Measurements from ENCODE around the gene NELFCD. TPM values are rescaled to one million over a fixed set of nuclear protein-coding genes. Genes with fewer than 3 reads are reported as not detected.
A peak's percentile ranks its signal among the peaks of the same experiment; 100 is the strongest.

NELFCD gene, protein sequence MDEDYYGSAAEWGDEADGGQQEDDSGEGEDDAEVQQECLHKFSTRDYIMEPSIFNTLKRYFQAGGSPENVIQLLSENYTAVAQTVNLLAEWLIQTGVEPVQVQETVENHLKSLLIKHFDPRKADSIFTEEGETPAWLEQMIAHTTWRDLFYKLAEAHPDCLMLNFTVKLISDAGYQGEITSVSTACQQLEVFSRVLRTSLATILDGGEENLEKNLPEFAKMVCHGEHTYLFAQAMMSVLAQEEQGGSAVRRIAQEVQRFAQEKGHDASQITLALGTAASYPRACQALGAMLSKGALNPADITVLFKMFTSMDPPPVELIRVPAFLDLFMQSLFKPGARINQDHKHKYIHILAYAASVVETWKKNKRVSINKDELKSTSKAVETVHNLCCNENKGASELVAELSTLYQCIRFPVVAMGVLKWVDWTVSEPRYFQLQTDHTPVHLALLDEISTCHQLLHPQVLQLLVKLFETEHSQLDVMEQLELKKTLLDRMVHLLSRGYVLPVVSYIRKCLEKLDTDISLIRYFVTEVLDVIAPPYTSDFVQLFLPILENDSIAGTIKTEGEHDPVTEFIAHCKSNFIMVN
- total RNA-seq (36.0 TPM), polyA plus RNA-seq (ENCODE audit: insufficient read depth in 1 of 8, insufficient read length in 8 of 8, low replicate concordance in 1 of 8) (10 to 100 TPM; 53.4 to 69.6 (median 60.6) TPM)
- long read RNA-seq, donor 1, transcript NELFCD-213 (15 exons, 2,305 nt) = major isoform, 5 of 7 reads
- long read RNA-seq, donor 1, partial matches to known transcripts = 0 of 7 reads
- long read RNA-seq, donor 1, other reads (novel, unspliced or antisense) = 0 of 7 reads
- long read RNA-seq, donor 2, partial matches to known transcripts = 0 of 1 reads
- long read RNA-seq, donor 2, other reads (novel, unspliced or antisense) = 0 of 1 reads
- long read RNA-seq, donor 3, transcript NELFCD-213 (15 exons, 2,305 nt) = major isoform, 12 of 23 reads
- long read RNA-seq, donor 3, partial matches to known transcripts = 7 of 23 reads
- long read RNA-seq, donor 3, other reads (novel, unspliced or antisense) = 0 of 23 reads
- long read RNA-seq, donor 4, transcript NELFCD-213 (15 exons, 2,305 nt) = major isoform, 8 of 20 reads
- long read RNA-seq, donor 4, partial matches to known transcripts = 12 of 20 reads
- long read RNA-seq, donor 4, other reads (novel, unspliced or antisense) = 0 of 20 reads
- long read RNA-seq, donor 5, transcript NELFCD-211 (4 exons, 606 nt) = minor isoform, 6 of 79 reads
- long read RNA-seq, donor 5, transcript NELFCD-213 (15 exons, 2,305 nt) = major isoform, 22 of 79 reads
- long read RNA-seq, donor 5, partial matches to known transcripts = 48 of 79 reads
- long read RNA-seq, donor 5, other reads (novel, unspliced or antisense) = 0 of 79 reads
- long read RNA-seq, donor 6, transcript NELFCD-213 (15 exons, 2,305 nt) = major isoform, 15 of 40 reads
- long read RNA-seq, donor 6, partial matches to known transcripts = 22 of 40 reads
- long read RNA-seq, donor 6, other reads (novel, unspliced or antisense) = 0 of 40 reads
- long read RNA-seq, donor 7, transcript NELFCD-213 (15 exons, 2,305 nt) = major isoform, 15 of 18 reads
- long read RNA-seq, donor 7, partial matches to known transcripts = 0 of 18 reads
- long read RNA-seq, donor 7, other reads (novel, unspliced or antisense) = 0 of 18 reads
- long read RNA-seq, donor 8, transcript NELFCD-213 (15 exons, 2,305 nt) = major isoform, 5 of 5 reads
- long read RNA-seq, donor 8, partial matches to known transcripts = 0 of 5 reads
- long read RNA-seq, donor 8, other reads (novel, unspliced or antisense) = 0 of 5 reads
- long read RNA-seq, donor 9, partial matches to known transcripts = 0 of 6 reads
- long read RNA-seq, donor 9, other reads (novel, unspliced or antisense) = 0 of 6 reads
- long read RNA-seq, donor 10, transcript NELFCD-213 (15 exons, 2,305 nt) = major isoform, 10 of 23 reads
- long read RNA-seq, donor 10, partial matches to known transcripts = 7 of 23 reads
- long read RNA-seq, donor 10, other reads (novel, unspliced or antisense) = 0 of 23 reads
- long read RNA-seq, donor 11, partial matches to known transcripts = 16 of 31 reads
- long read RNA-seq, donor 11, other reads (novel, unspliced or antisense) = 10 of 31 reads

DNA sequence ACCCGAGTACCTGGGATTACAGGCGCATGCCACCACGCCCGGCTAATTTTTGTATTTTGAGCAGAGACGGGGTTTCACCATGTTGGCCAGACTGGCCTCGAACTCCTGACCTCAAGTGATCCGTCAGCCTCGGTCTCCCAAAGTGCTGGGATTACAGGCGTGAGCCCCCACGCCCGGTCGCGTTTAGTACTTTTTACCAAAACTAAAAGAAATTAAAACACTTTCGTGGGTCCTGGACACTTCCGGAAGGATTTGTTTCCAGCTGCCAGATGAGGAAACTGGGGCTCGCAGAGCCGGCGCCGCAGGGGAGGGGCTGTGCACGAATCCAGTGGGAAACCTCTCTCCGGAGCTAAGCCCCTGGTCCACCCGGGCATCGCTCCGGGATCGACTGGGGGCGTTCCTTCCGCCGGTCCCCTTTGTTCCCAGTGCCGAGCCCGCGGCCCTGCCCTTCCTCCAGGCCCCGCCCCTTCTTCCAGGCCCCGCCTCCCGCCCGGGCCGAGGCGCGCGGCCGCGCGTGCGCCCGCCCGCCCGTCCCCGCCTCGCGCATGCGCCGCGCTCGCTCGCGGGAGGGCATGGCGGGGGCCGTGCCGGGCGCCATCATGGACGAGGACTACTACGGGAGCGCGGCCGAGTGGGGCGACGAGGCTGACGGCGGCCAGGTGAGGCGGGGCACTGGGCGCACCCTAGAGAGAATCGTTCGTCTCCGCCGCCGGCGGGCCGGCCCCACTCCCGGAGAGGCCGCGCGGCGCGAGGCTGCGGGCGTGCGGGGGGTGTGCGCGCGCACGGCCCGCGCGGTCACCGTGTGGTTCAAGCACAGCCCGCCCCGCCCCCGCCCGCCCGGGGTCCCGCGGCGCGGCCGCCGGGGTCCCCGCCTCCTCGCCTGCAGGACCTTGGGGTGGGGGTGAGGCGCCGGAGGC lies at the start of gene NELFCD:
NELFCD (plus strand) TSS at position 546 of the 917 bp plus-strand sequence; CDS start at position 600, 54 bp downstream.
- 6% methylated on average over 98 of the region's 109 CpGs for WGBS (ENCODE audit: insufficient coverage)
- H3K4me3 ChIP-seq (ENCODE audit: low read length) = peak within 1 kb of the TSS; percentile 65
- no peaks in the 10 kb centered on the region for H3K27me3 ChIP-seq (ENCODE audit: control insufficient read depth, insufficient read depth, low read length)
- H3K4me1 ChIP-seq (ENCODE audit: control insufficient read depth, insufficient read depth, low read length) = peaks cover 16% of the 10 kb centered on the region
- H3K9me3 ChIP-seq (replicated peaks; ENCODE audit: control insufficient read depth, low read depth, low read length) = peaks cover 2% of the 10 kb centered on the region
- peaks cover 6% of the 10 kb centered on the region for H3K36me3 ChIP-seq (ENCODE audit: control insufficient read depth, insufficient read depth, low read length)
- DNase-seq = peak; percentile 92
- peak within 1 kb of the TSS; percentile 83 for H3K27ac ChIP-seq (ENCODE audit: low read length)

DNA sequence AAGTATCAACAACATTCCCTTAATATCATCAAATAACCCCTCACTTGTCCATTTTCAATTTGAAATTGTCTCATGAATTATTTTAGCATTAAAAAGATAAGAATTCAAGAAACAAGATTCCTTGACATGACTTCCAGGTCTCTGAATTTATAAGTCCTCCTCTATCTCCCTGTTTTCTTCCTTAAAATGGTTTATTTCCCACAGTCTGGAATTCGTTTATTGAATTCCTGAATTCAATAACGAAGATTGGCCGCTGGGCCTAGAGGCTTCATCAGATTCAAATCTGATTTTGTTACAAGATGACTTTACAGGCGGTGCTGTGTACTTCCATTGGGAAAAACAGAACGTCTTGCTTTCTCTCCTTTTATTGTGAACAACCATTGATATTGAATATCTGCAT lies 48.9 kb upstream of the NELFCD start:
- Histone ChIP-seq H3K4me3 (ENCODE audit: low read length) (no peak overlapping the region), H3K27ac (ENCODE audit: low read length) (no peak overlapping the region), H3K27me3 (ENCODE audit: control insufficient read depth, insufficient read depth, low read length) (no peaks in the 10 kb centered on the region), H3K9me3 (replicated peaks; ENCODE audit: control insufficient read depth, low read depth, low read length) (peaks cover 4% of the 10 kb centered on the region), H3K36me3 (ENCODE audit: control insufficient read depth, insufficient read depth, low read length) (no peaks in the 10 kb centered on the region), H3K4me1 (ENCODE audit: control insufficient read depth, insufficient read depth, low read length) (no peaks in the 10 kb centered on the region)
- WGBS (ENCODE audit: insufficient coverage) = 86% methylated on average over 4 of the region's 5 CpGs
- no peak for DNase-seq

DNA sequence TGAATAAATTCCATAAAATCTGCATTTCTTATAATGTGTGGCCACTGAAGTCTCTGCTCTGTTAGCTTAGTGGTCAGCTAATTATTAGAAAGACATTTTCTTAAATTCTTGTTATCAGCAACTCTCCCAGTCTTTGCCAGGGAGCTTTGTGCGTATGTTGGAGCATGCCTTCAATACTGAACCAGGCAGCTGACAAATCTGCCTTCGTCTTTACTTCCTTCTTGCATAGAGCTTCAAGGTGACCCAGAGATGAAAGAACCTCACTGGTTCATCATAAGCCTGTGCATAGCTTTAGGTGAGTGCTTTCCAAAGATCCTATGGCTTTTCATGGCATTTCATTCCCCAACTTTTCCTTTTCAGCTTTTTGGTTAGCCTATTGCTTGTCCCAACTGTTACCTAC lies 43.0 kb upstream of the NELFCD start:
- H3K27ac ChIP-seq (ENCODE audit: low read length) = no peak overlapping the region
- H3K4me3 ChIP-seq (ENCODE audit: low read length) = no peak overlapping the region
- peaks cover 4% of the 10 kb centered on the region for H3K9me3 ChIP-seq (replicated peaks; ENCODE audit: control insufficient read depth, low read depth, low read length)
- whole genome bisulfite sequencing (ENCODE audit: insufficient coverage) = 60% methylated on average over 1 of the region's 2 CpGs
- no peak for DNase-seq
- H3K4me1 ChIP-seq (ENCODE audit: control insufficient read depth, insufficient read depth, low read length) = no peaks in the 10 kb centered on the region
- no peaks in the 10 kb centered on the region for H3K36me3 ChIP-seq (ENCODE audit: control insufficient read depth, insufficient read depth, low read length)
- no peaks in the 10 kb centered on the region for H3K27me3 ChIP-seq (ENCODE audit: control insufficient read depth, insufficient read depth, low read length)

DNA sequence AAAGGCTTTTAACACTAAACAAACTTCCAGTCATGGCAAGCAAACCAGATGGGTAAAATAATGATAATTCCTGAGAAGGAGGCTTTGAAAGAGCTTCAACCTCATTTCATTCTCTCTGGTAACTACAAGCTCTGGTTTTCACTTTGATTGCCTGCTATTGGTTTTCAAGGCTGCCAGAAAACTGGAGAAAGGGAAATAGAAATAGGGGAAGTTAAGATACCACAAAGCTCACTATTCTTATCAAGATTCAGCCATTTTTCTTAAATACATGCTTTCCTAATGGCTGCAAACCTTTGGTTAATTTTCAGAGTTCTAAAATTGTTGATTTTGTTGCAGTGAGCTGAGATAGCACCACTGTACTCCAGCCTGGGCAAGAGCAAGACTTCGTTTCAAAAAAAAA lies 42.5 kb upstream of the NELFCD start:
- no peaks in the 10 kb centered on the region for H3K27me3 ChIP-seq (ENCODE audit: control insufficient read depth, insufficient read depth, low read length)
- no peak overlapping the region for H3K27ac ChIP-seq (ENCODE audit: low read length)
- H3K4me3 ChIP-seq (ENCODE audit: low read length) = no peak overlapping the region
- no peaks in the 10 kb centered on the region for H3K4me1 ChIP-seq (ENCODE audit: control insufficient read depth, insufficient read depth, low read length)
- DNase-seq = peak; percentile 9
- peaks cover 4% of the 10 kb centered on the region for H3K9me3 ChIP-seq (replicated peaks; ENCODE audit: control insufficient read depth, low read depth, low read length)
- WGBS (ENCODE audit: insufficient coverage) = no CpG with 5 or more reads among the region's 1 CpG
- no peaks in the 10 kb centered on the region for H3K36me3 ChIP-seq (ENCODE audit: control insufficient read depth, insufficient read depth, low read length)

DNA sequence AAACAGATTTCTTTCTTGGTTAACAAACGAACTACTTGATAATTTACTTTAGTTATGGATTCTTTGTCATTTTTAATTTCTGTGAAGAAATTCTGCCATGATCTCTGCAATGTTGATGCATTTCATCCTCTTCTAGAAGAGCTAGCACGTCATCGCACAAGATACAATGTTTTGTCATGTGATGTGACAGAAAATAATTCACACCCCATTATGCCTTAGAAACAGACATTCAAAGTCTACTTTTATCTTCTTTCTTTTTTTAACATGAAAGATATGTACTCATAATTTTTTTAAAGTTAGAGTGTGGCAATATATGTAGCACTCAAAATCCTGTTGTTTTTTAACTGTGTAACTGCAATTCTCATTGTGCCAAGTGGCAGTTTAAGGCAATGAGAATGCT lies 39.6 kb upstream of the NELFCD start:
- no CpG with 5 or more reads among the region's 3 CpGs for WGBS (ENCODE audit: insufficient coverage)

DNA sequence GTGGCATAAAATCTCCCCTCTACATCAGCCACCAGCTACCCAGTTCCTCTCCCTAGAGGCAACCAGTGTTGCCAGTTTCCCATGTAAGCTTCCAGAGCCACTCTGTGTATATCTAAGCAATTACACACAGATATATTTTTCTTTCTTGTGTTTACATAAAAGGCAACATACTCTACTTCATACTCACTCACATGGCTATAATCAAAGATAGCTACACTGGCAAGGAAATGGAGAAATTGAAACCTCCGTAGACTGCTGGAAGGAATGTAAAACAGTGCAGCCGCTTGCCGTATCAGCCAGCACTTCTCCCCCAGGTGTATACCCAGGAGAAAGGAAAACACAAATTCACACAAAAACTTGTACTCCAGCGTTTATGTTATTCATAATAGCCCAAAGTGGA lies 38.5 kb upstream of the NELFCD start:
- no peaks in the 10 kb centered on the region for H3K4me1 ChIP-seq (ENCODE audit: control insufficient read depth, insufficient read depth, low read length)
- H3K4me3 ChIP-seq (ENCODE audit: low read length) = no peak overlapping the region
- no peak for DNase-seq
- H3K27me3 ChIP-seq (ENCODE audit: control insufficient read depth, insufficient read depth, low read length) = no peaks in the 10 kb centered on the region
- no peaks in the 10 kb centered on the region for H3K9me3 ChIP-seq (replicated peaks; ENCODE audit: control insufficient read depth, low read depth, low read length)
- no CpG with 5 or more reads among the region's 4 CpGs for WGBS (ENCODE audit: insufficient coverage)
- H3K27ac ChIP-seq (ENCODE audit: low read length) = no peak overlapping the region
- H3K36me3 ChIP-seq (ENCODE audit: control insufficient read depth, insufficient read depth, low read length) = no peaks in the 10 kb centered on the region

More for the DNA sequence above, 39.6 kb upstream of the NELFCD start:
- H3K27me3 ChIP-seq (ENCODE audit: control insufficient read depth, insufficient read depth, low read length) = no peaks in the 10 kb centered on the region
- no peak overlapping the region for H3K27ac ChIP-seq (ENCODE audit: low read length)
- no peak for DNase-seq
- H3K36me3 ChIP-seq (ENCODE audit: control insufficient read depth, insufficient read depth, low read length) = no peaks in the 10 kb centered on the region
- no peaks in the 10 kb centered on the region for H3K4me1 ChIP-seq (ENCODE audit: control insufficient read depth, insufficient read depth, low read length)
- H3K4me3 ChIP-seq (ENCODE audit: low read length) = no peak overlapping the region
- H3K9me3 ChIP-seq (replicated peaks; ENCODE audit: control insufficient read depth, low read depth, low read length) = peaks cover under 1% of the 10 kb centered on the region

DNA sequence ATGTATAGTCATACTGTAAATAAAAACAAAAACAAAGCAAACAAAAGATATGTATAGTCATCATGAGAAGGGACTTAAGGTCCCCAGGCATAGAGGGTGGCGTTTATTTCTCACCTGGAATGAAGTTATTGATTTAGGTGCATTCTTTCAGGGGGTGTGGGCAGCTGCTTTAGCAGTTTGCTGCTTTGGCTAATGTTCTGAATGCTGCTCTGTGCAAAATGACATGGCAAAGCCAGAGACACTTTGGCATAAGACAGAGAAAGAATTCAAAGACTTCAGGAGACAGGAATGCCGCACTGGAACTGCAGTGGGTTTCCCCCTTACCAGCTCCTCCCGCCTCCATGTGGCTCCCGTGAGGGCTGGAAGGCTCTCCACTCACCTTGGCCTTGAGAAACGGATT lies 36.4 kb upstream of the NELFCD start:
- no peaks in the 10 kb centered on the region for H3K27me3 ChIP-seq (ENCODE audit: control insufficient read depth, insufficient read depth, low read length)
- H3K4me3 ChIP-seq (ENCODE audit: low read length) = no peak overlapping the region
- DNase-seq = peak; percentile 11
- 78% methylated on average over 1 of the region's 5 CpGs for WGBS (ENCODE audit: insufficient coverage)
- no peaks in the 10 kb centered on the region for H3K36me3 ChIP-seq (ENCODE audit: control insufficient read depth, insufficient read depth, low read length)
- H3K27ac ChIP-seq (ENCODE audit: low read length) = no peak overlapping the region
- no peaks in the 10 kb centered on the region for H3K4me1 ChIP-seq (ENCODE audit: control insufficient read depth, insufficient read depth, low read length)
- H3K9me3 ChIP-seq (replicated peaks; ENCODE audit: control insufficient read depth, low read depth, low read length) = no peaks in the 10 kb centered on the region

DNA sequence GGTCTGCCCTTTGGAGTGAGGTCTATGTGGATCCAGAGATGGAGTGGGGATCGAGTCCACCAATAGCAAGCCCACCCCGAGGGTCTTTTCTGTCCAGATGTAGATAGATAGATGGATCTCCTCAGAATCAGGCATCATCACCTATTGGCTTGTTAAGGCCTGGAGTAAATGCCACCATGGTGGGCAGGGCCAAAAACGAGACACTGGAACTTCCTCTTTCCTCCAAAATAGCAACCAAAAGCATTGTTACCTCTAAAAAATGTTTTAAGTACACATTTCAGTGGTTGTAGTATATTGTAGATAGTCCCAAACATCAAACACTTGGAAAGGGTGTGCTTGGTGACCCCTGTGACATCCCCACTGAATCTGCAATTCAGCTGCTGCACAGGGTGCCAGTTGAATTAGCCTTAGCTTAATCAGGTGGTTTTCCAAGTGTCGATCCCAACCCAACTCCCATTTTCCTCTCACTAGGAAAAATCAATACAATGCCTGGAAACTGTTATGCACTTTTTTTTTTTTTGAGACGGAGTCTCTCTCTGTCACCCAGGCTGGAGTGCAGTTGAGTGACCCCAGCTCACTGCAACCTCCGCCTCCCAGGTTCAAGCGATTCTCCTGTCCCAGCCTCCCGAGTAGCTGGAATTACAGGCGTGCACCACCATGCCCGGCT lies 35.0 kb upstream of the NELFCD start:
- Histone ChIP-seq H3K4me3 (ENCODE audit: low read length) (no peak overlapping the region), H3K27ac (ENCODE audit: low read length) (no peak overlapping the region), H3K27me3 (ENCODE audit: control insufficient read depth, insufficient read depth, low read length) (no peaks in the 10 kb centered on the region), H3K4me1 (ENCODE audit: control insufficient read depth, insufficient read depth, low read length) (no peaks in the 10 kb centered on the region), H3K36me3 (ENCODE audit: control insufficient read depth, insufficient read depth, low read length) (no peaks in the 10 kb centered on the region), H3K9me3 (replicated peaks; ENCODE audit: control insufficient read depth, low read depth, low read length) (no peaks in the 10 kb centered on the region)
- 87% methylated on average over 5 of the region's 10 CpGs for WGBS (ENCODE audit: insufficient coverage)
- DNase-seq = no peak

Data from muscle of leg (tissue), 16 donors.